Activated T-cell treated with anti-CD3 and anti-CD28 coated beads, Interleukin-2, amount 50 U/mL, for 48 hours (primary cell): ENCODE data around the gene SVIL.
"Not testable (repeated sequence)": the region's sequence is repeated elsewhere in the genome, so short reads cannot be mapped to it uniquely, and the experiment has no call there.

ENCODE experiments used
- DNase-seq, 2 experiments: peaks; one replicate each; pipeline ENCODE4 v3.0.0-alpha.2; 2020

SVIL gene

GRCh38 chr10:29648114-29648982, 13.6 kb upstream of the SVIL start:
- DNase-seq: peak; percentile 43 to 49

- no peak for DNase-seq
Observed at GRCh38 chr10:29647478-29647877, 12.7 kb upstream of the SVIL start.

GRCh38 chr10:29646960-29647461, 12.2 kb upstream of the SVIL start:
- no peak for DNase-seq

- DNase-seq: peak; percentile 41 to 47
Observed at GRCh38 chr10:29646238-29646902, 11.6 kb upstream of the SVIL start.

GRCh38 chr10:29643771-29644501, 9.2 kb upstream of the SVIL start:
- DNase-seq: no peak

GRCh38 chr10:29642990-29643389, 8.2 kb upstream of the SVIL start:
- no peak for DNase-seq

- DNase-seq: no peak
Observed at GRCh38 chr10:29637537-29637936, 2.8 kb upstream of the SVIL start.

GRCh38 chr10:29636178-29636577, 1.4 kb upstream of the SVIL start:
- DNase-seq: no peak

GRCh38 chr10:29635711-29636144, 957 bp upstream of the SVIL start:
- no peak for DNase-seq

GRCh38 chr10:29634105-29634504, 666 bp downstream of the SVIL start:
- no peak for DNase-seq

GRCh38 chr10:29631049-29631339, 3.8 kb downstream of the SVIL start:
- no peak for DNase-seq

- no peak for DNase-seq
Observed at GRCh38 chr10:29630205-29631048, 4.3 kb downstream of the SVIL start.

- no peak for DNase-seq
Observed at GRCh38 chr10:29628912-29629526, 5.8 kb downstream of the SVIL start.

GRCh38 chr10:29628311-29628710, 6.5 kb downstream of the SVIL start:
- DNase-seq: no peak

- DNase-seq: no peak
Observed at GRCh38 chr10:29627201-29628132, 7.3 kb downstream of the SVIL start.

GRCh38 chr10:29624357-29624756, 10.4 kb downstream of the SVIL start:
- DNase-seq: not testable (repeated sequence)

GRCh38 chr10:29623797-29624196, 11.0 kb downstream of the SVIL start:
- DNase-seq: no peak

- DNase-seq: no peak
Observed at GRCh38 chr10:29622382-29622922, 12.3 kb downstream of the SVIL start.

- DNase-seq: no peak
Observed at GRCh38 chr10:29621161-29621560, 13.6 kb downstream of the SVIL start.

- no peak for DNase-seq
Observed at GRCh38 chr10:29620112-29620690, 14.6 kb downstream of the SVIL start.
